Left lung (tissue), 10 donors: ENCODE data around the gene PTPRM. TPM values are rescaled to one million over a fixed set of nuclear protein-coding genes. Genes with fewer than 3 reads are reported as not detected.

Source experiments
- ATAC-seq: fragments of 200-7000 bp; cut with Tn5 transposase; one replicate; pipeline ENCODE4 v1.9.1; 2020; ENCODE audit warnings: moderate library complexity
- DNase-seq, 4 donors: peaks; one replicate each; pipeline ENCODE4 v3.0.0-alpha.2; 2013 to 2020
- H3K27ac ChIP-seq, 2 donors: fragments of 200-600 bp; sonication (generic) in 1 of 2; one replicate each; pipeline versions ENCODE4 v1.5.0 to v1.8.0; 2020 to 2021
- H3K27me3 ChIP-seq, 2 donors: fragments of 200-600 bp; sonication (generic) in 1 of 2; one replicate each; pipeline versions ENCODE4 v1.5.0 to v1.8.0; 2020 to 2021
- H3K36me3 ChIP-seq, 2 donors: fragments of 200-600 bp; sonication (generic) in 1 of 2; one replicate each; pipeline versions ENCODE4 v1.5.0 to v1.8.0; 2020 to 2021
- H3K4me1 ChIP-seq, 2 donors: fragments of 200-600 bp; one replicate each; pipeline ENCODE4 v1.8.0; 2021
- H3K4me3 ChIP-seq, 2 donors: fragments of 200-600 bp; sonication (generic) in 1 of 2; one replicate each; pipeline versions ENCODE4 v1.5.0 to v1.8.0; 2020 to 2021; ENCODE audit warnings: mild to moderate bottlenecking in 1 of 2
- H3K9me3 ChIP-seq, 2 donors: fragments of 200-600 bp; sonication (generic) in 1 of 2; one replicate each; pipeline versions ENCODE4 v1.5.0 to v1.8.0; 2020 to 2021
- intact Hi-C, 2 donors: fragments of 100-400 bp; cut with DNase I; formaldehyde crosslinking; loops; one replicate each; pipeline versions ENCODE4 v1.11.2 to v1.14.2; 2022
- polyA plus RNA-seq, 6 donors: library from polyadenylated mRNA; unstranded; fragments of 120-200 nt; gene quantifications; one replicate each; pipeline ENCODE4 v1.2.1, GENCODE V29; 2013; ENCODE audit not compliant: insufficient read length in 6 of 6
- total RNA-seq, 2 donors: library from RNA; stranded (reverse); fragmentation: NEBNext Ultra II Directional; extraction: Animal tissue kit (Norgen Biotek cat#: 25700); gene quantifications; one replicate each; pipeline ENCODE4 v1.2.1, GENCODE V29; 2021
- TF ChIP-seq, protein P1 (sequence below), 2 donors: fragments of 200-600 bp; sonication (generic) in 1 of 2; IDR thresholded peaks; one replicate each; pipeline versions ENCODE4 v1.5.0 to v1.8.0; 2021; ENCODE audit warnings: antibody characterized with exemption in 2 of 2
- donor health status: DM: no; HTN: yes; CAD: no.
- donor health status: DM: no; HTN: no; CAD: no.

PTPRM gene
- total and polyA plus RNA-seq, 8 donors = 76.4 to 99.6 (median 90.1) TPM

DNA sequence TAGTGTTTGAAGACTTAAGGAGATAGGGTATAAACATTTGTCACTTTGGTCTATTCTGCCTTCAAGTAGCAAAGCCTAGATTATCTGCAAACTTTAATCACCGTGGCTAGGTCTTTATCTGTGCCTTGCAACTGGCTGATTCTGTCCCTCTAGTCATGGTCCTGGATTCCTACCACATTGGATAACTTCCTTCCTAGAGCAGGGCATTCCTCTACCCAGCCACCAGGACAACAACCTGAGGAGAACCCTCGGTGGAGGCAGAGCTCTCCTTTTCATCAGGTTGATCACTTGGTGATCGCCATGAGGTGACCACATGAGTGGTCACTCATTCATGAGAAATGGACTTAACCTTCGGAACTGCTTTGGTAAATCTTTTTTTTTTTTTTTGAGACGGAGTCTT is 25.3 kb upstream of the PTPRM start:
- no peaks in the 10 kb centered on the region for H3K9me3 ChIP-seq
- DNase-seq (no peak), ATAC-seq (no peak)
- intact Hi-C loops = no loop called here
- no peaks in the 10 kb centered on the region for H3K36me3 ChIP-seq
- H3K27me3 ChIP-seq = no peaks in the 10 kb centered on the region
- TF ChIP-seq, protein P1, sequence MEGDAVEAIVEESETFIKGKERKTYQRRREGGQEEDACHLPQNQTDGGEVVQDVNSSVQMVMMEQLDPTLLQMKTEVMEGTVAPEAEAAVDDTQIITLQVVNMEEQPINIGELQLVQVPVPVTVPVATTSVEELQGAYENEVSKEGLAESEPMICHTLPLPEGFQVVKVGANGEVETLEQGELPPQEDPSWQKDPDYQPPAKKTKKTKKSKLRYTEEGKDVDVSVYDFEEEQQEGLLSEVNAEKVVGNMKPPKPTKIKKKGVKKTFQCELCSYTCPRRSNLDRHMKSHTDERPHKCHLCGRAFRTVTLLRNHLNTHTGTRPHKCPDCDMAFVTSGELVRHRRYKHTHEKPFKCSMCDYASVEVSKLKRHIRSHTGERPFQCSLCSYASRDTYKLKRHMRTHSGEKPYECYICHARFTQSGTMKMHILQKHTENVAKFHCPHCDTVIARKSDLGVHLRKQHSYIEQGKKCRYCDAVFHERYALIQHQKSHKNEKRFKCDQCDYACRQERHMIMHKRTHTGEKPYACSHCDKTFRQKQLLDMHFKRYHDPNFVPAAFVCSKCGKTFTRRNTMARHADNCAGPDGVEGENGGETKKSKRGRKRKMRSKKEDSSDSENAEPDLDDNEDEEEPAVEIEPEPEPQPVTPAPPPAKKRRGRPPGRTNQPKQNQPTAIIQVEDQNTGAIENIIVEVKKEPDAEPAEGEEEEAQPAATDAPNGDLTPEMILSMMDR (IDR thresholded peaks at IDR 0.05) = no peak
- no peaks in the 10 kb centered on the region for H3K4me1 ChIP-seq
- H3K4me3 ChIP-seq = no peak overlapping the region
- no peak overlapping the region for H3K27ac ChIP-seq

DNA sequence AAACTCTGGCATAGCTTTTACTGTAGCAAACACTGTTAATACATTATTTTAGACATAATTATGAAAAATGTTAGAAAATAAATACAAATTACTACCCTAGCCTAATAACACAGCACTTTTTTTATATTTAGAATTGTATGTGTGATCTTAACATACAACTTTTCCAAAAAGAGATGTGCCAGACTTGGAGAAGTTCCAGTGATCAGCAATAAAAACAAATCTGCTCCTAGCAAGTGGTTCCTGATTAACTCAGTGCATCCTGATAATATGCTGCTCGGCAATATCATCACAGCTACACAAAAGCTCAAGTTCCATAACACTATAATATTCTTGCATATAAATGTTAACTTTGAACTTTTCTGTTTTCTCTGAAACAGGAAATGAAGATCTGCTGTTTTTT is 22.4 kb upstream of the PTPRM start:
- DNase-seq = no peak
- intact Hi-C loops = no loop called here
- TF ChIP-seq, protein P1 (IDR thresholded peaks at IDR 0.05) = no peak

DNA sequence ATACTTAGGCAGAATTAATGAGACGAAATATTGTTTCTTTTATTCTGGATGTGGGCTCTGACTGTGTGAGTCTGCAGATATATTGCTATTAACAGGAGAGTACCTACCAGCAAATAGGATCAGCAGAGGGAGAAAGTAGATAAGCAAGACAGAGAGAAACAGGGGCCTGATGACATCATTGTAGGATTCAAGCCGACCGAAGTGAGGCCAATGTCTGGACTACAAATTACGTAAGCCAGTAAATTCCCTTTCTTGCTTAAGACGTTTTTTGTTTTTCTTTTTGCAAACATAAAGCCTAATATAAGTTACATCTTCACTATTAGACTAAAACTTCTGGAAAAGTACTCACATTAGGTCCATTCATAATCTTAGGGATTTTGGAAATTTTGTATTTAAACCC is 21.4 kb upstream of the PTPRM start:
- Histone ChIP-seq H3K4me3 (no peak overlapping the region), H3K36me3 (no peaks in the 10 kb centered on the region), H3K27me3 (no peaks in the 10 kb centered on the region), H3K9me3 (no peaks in the 10 kb centered on the region), H3K4me1 (no peaks in the 10 kb centered on the region), H3K27ac (no peak overlapping the region)
- TF ChIP-seq, protein P1 (IDR thresholded peaks at IDR 0.05) = no peak
- intact Hi-C loops = no loop called here
- ATAC-seq (no peak), DNase-seq (no peak)

More for the DNA sequence above, 22.4 kb upstream of the PTPRM start:
- no peak for ATAC-seq
- Histone ChIP-seq H3K4me1 (no peaks in the 10 kb centered on the region), H3K27ac (no peak overlapping the region), H3K4me3 (no peak overlapping the region), H3K36me3 (no peaks in the 10 kb centered on the region), H3K9me3 (no peaks in the 10 kb centered on the region), H3K27me3 (no peaks in the 10 kb centered on the region)

DNA sequence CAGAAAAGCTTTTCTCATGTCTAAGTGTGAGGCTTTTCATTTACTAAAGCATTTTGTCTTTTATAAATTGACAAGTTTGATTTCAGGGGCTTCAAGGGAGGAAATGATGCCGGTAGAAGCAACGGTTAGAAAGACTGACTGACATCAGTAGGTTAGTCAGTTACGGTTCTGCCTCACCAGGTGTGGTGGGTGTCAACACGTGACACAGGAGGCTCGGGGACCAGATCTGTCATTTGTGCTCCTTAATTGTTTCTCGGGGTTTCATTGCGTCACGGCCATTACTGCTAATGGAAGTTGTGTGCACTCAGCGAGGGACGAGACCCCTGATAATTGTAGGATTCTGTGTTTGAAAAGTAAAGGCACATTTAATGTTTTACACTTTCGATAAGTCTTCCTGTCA is 18.9 kb upstream of the PTPRM start:
- H3K4me1 ChIP-seq = no peaks in the 10 kb centered on the region
- H3K9me3 ChIP-seq = no peaks in the 10 kb centered on the region
- H3K27ac ChIP-seq = no peak overlapping the region
- DNase-seq = no peak
- intact Hi-C loops = no loop called here
- no peaks in the 10 kb centered on the region for H3K36me3 ChIP-seq
- ATAC-seq = no peak
- no peaks in the 10 kb centered on the region for H3K27me3 ChIP-seq
- no peak overlapping the region for H3K4me3 ChIP-seq
- TF ChIP-seq, protein P1 (IDR thresholded peaks at IDR 0.05) = no peak

DNA sequence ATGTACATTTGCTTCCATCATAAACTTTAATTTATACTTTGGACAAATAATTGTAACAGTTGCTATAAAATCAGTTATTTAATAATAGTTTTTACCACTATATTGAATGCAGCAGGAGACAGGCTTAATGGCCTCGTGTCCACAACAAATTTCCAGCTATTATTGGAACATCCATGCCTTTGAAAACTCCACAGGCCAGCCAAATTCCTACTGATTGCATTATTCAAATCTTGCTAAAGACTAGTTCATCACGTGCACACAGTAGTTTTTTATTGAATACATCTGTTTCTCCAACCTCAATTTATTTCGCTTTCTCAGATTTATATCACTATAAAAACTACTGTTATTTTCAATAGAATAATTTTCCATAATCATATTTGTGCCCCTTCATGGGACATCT is 18.4 kb upstream of the PTPRM start:
- no peak overlapping the region for H3K27ac ChIP-seq
- DNase-seq (peak in 1 of 4 donors; percentile 35), ATAC-seq (no peak)
- no peak overlapping the region for H3K4me3 ChIP-seq
- no peaks in the 10 kb centered on the region for H3K9me3 ChIP-seq
- H3K4me1 ChIP-seq = no peaks in the 10 kb centered on the region
- intact Hi-C loops = no loop called here
- H3K27me3 ChIP-seq = no peaks in the 10 kb centered on the region
- TF ChIP-seq, protein P1 (IDR thresholded peaks at IDR 0.05) = no peak
- no peaks in the 10 kb centered on the region for H3K36me3 ChIP-seq
